ENCODE data around the gene KIF23.

- no peak for TF ChIP-seq BHLHE40 (IDR thresholded peaks at IDR 0.05; ENCODE audit: borderline replicate concordance)
- no peak for TF ChIP-seq PKNOX1 (IDR thresholded peaks at IDR 0.05)
- no peak for TF ChIP-seq FOXM1 (IDR thresholded peaks at IDR 0.05; ENCODE audit: borderline replicate concordance)
- TF ChIP-seq LEF1 (IDR thresholded peaks at IDR 0.05; ENCODE audit: borderline replicate concordance) = no peak
- TF ChIP-seq ZNF384 (IDR thresholded peaks at IDR 0.05) = no peak
- no peak for TF ChIP-seq TARDBP (IDR thresholded peaks at IDR 0.05)
- TF ChIP-seq SP1 (IDR thresholded peaks at IDR 0.05) = no peak
- no peak for TF ChIP-seq CTBP1 (IDR thresholded peaks at IDR 0.05; ENCODE audit: borderline replicate concordance)
- TF ChIP-seq SUZ12 (IDR thresholded peaks at IDR 0.05) = no peak
- no peak for TF ChIP-seq NFRKB (IDR thresholded peaks at IDR 0.05)
- TF ChIP-seq L3MBTL2 (conservative IDR thresholded peaks at IDR 0.05) = no peak
- no peak for TF ChIP-seq ELF4 (IDR thresholded peaks at IDR 0.05)
- TF ChIP-seq FOXK2 (IDR thresholded peaks at IDR 0.05) = no peak
These were observed 5.3 kb upstream of the KIF23 start for GRCh38 chr15:69408841-69409240.
